ENCODE data around the gene S100Z.
"Not testable (repeated sequence)": the region's sequence is repeated elsewhere in the genome, so short reads cannot be mapped to it uniquely, and the experiment has no call there.

The S100Z gene

DNA sequence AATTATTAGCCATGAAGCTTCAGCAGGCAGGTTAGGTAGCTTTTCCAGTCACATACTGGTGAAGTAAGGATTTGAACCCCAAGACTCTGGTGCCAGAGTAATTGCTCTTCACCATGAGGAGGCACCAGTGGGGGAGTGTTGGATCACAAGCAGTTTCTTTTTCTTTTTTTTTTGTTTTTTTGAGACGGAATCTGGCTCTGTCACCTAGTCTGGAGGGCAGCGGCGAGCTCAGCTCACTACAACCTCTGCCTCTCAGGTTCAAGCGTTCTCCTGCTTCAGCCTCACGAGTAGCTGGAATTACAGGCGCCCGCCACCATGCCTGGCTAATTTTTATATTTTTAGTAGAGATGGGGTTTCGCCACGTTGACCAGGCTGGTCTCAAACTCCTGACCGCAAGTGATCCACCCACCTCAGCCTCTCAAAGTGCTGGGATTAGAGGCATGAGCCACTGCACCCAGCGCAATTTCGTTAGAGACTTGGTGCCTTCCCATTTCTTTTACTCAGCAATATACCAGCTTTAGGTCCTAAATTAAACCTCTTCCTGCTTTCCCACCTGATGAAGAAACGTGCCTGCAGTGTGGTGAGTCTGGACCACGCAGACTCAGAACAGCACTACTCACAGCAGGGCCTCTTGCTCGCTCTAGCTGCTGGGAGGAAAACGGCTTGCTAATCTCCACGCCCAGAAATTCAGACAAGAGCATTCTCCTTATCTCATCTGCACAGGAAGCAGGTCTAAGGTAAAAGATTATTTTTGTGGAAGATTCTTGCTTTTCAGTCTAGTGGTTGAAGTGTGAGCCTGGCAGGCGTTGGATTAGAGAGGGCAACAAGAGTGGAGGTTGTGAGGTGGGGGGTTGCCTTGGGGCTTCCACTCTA lies at the start of gene S100Z:
TSS of gene S100Z (plus strand) at position 596 of the 873 bp plus-strand sequence. CDS start 25,346 bp downstream, outside the sequence.
- DNase-seq (ENCODE audit: low spot score), result peak; percentile 62

DNA sequence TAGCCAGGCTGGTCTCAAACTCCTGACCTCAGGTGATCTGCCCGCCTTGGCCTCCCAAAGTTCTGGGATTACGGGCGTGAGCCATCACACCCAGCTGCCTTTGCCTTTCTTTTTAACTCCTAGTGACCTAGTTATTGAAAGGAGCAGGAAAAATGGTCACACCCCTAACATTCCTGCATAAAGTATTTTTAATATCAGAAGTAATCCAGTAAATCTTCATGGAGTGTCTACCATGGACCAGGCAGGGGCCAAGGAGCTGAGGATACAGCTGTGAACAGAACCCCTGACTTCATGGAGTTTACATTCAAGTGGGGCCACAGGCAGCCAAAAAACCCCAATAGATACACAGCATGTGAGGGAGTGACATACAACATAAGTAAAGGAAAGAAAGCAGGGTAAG lies 49.2 kb upstream of the S100Z start:
- no peak for DNase-seq (ENCODE audit: low spot score)

GRCh38 chr5:76801159-76801802 lies 48.5 kb upstream of the S100Z start:
- DNase-seq (ENCODE audit: low spot score), result no peak

GRCh38 chr5:76801803-76802195 lies 48.0 kb upstream of the S100Z start:
- DNase-seq (ENCODE audit: low spot score), result no peak

DNA sequence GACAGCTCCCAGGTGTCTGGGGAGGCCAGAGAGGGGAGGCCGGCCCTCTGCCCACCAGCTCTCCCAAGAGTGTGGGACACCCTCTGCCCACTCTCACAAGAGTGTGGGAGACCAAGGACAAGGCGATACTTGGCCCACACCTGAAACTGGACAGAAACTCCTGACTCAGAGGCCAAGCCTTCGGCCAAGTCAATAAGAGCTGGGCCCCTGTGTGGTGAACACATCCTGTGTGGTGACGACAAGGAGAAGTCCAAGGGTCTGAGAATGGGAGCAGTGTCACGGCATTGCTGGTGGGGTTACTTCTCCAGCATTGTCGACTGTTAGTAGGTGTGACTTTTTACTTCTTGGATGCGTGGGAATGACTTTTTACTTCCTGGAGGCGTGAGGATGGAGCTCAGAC lies 45.5 kb upstream of the S100Z start:
- no peak for DNase-seq (ENCODE audit: low spot score)

- peak; percentile 37 for DNase-seq (ENCODE audit: low spot score)
These were observed 43.9 kb upstream of the S100Z start for GRCh38 chr5:76805821-76806505.

DNA sequence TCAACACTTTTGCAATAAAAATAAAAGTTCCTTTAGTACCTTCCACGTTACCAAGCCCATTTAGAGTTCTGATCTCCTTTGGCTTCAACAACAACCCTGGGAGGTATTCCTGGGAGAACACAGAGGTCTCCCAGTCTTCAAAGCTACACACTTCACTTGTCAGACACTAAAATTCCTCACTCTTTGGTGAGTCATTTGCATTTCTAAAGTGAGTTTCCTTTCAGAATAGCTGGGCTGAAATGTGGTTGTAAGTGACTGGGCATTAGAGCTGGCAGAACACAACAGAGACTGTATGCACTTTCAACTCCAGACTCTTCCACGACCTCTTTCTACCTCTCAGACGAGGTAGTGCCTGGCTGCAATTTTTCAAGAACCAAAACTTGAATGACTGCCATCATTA lies 42.5 kb upstream of the S100Z start:
- DNase-seq (ENCODE audit: low spot score), result no peak

DNA sequence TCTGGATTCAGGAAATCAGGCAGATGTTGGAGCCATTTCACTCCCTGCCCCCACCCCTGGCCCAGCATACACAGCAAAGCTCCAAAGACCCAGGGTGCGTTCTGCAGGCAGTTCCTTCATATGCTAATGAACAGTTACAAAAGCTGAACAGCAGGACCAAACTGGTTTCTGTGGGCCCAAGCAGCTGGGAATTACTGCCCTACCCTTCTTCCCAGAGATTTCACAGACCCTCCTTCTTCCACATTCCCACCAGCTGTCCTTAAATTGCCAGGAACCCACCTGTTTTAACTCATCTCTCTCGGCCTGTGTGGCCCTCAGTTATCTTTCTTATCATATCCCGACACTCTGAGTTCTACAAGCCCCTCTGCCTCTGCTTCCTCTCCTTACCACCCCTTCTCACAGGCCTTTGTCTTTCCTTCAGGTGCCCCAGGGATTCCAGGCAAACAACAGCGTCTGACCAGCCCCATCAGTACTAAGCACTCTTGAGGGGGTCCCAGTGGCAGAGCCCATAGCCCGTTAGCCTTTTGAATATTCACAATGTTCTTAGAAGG lies 41.6 kb upstream of the S100Z start:
- DNase-seq (ENCODE audit: low spot score), result no peak

- no peak for DNase-seq (ENCODE audit: low spot score)
These were observed 40.7 kb upstream of the S100Z start for GRCh38 chr5:76809141-76809540.

- DNase-seq (ENCODE audit: low spot score), result no peak
These were observed 39.6 kb upstream of the S100Z start for GRCh38 chr5:76810236-76810635.

- no peak for DNase-seq (ENCODE audit: low spot score)
These were observed 38.6 kb upstream of the S100Z start for GRCh38 chr5:76811214-76811613.

- not testable (repeated sequence) for DNase-seq (ENCODE audit: low spot score)
These were observed 37.6 kb upstream of the S100Z start for GRCh38 chr5:76812209-76812608.

DNA sequence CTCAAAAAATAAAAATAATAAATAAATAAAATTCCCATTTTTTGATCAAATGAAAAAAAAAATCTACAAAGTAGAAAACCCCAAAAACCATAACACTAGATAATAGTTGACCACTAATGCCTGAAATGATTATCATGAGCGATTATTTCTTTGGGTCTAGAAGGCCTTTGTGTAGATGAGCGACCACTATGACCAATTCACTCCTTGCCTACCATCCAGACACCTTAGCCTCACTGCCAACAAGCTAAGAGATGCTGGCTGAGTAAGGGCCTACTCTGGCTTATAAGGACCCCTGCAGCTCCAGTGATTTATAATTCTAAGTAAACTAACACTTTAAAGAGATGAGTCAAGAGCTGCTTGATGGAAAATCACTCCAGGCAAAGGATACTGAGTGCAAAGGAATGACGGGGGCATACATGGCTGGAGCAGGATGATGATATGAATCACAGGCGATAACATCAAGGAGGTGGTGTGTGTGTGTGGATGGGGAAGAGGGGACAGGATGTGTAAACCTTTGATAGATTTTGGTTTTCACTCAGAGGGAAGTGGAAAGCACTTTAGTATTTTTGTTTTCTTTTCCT lies 35.7 kb upstream of the S100Z start:
- no peak for DNase-seq (ENCODE audit: low spot score)

GRCh38 chr5:76816110-76816831 lies 33.5 kb upstream of the S100Z start:
- DNase-seq (ENCODE audit: low spot score), result no peak

DNA sequence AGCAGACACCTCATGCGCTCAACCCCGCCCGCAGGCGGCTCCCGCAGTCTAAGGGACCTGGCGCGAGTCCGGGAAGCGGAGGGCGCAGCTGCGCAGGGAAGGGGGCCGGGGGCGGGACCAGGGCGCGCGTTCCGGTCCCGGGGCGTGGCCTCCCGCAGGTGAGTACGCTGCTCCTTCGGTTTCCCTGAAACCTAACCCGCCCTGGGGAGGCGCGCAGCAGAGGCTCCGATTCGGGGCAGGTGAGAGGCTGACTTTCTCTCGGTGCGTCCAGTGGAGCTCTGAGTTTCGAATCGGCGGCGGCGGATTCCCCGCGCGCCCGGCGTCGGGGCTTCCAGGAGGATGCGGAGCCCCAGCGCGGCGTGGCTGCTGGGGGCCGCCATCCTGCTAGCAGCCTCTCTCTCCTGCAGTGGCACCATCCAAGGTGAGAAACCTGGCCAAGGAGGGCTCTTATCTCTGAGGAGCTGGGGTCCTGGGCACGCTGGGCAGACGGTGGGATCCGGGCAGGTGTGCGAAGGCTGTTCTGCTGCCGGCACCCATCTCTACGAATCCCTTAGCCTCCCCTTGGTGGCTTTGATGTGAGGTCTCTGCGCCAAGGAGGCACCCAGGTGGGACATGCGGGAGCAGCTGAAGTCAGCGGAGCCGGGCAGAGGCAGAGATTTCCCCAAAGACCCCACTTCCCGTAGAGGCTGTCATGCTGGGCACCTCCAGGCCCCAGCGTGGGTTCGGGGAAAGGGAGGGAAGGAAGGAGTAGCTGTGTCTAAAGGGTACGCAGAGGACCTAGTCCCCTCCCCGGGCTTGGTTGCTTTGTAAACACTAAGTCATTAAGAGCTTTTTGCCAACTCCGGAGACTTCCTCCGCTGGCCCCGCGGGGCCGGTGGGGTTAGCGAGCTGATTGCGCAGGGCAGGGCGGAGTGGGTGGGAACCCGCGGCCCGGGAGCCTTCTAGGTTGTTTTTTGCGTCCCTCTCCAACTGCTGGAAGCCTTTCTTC lies 30.7 kb upstream of the S100Z start, which contains the start of gene F2RL1:
TSS of gene F2RL1 (plus strand) at position 187 of the 988 bp plus-strand sequence. CDS start at position 340, 153 bp downstream.
- DNase-seq (ENCODE audit: low spot score), result peak; percentile 13

DNA sequence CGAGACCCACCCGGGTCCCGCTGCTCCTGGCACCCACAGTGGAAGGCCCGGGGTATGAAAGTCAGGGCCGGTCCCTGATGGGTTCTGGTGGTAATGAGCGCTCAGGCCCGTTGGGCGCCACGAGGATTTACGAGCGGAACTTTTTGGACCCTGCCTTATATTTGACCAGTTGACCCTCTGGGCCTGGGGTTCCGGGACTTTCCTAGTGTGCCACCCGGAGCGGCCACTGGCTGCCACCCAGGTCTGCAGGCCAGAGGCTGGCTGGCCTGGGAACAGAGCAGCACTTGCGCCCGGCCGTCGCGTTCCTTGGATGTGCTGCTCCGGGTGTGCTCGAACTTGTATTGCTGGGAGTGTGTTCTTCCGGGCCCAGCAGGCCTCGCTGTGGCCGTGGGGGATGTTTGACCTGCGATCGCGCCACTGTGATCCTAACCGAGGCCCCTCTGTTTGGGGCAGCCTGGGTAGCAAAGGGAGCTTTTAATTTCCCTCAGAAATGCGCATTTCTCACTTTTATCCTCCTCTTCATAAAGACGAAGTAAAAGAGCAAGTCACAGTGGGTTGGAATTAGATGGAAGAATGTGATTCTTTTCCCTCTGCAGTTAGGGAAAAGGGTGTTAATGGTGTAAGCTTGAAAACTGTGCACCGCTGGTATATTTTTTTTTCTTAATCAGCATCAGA lies 29.8 kb upstream of the S100Z start:
- no peak for DNase-seq (ENCODE audit: low spot score)

- DNase-seq (ENCODE audit: low spot score), result no peak
These were observed 29.3 kb upstream of the S100Z start for GRCh38 chr5:76820526-76820890.

DNA sequence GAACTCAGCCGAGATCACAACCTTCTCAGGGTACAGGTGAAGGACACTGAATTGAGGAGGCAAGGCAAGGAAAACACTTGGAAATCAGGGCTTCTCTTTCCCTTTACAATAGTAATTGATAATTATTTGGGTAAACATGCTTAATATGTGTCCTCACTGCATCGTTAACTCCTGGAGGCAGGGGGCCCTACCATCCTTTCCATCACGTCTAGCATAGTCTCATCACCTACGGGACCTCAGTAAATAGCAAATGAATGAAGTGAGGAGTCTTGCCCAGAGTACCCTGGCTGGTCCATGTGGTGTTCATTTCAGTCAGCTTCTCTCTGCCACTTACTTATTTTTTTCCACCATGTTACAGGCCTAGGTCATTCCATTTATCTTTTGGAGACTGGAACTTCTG lies 28.7 kb upstream of the S100Z start:
- DNase-seq (ENCODE audit: low spot score), result no peak

GRCh38 chr5:76822105-76822731 lies 27.6 kb upstream of the S100Z start:
- DNase-seq (ENCODE audit: low spot score), result not testable (repeated sequence)

Measured in activated CD4-positive, alpha-beta T cell treated with anti-CD3 and anti-CD28 coated beads, Interleukin-2, Interleukin-4, amounts not matched to agents 100 ng/mL and 50 ng/mL, durations not matched to agents 16 hours and 8 hours (primary cell).